ENCODE measurements around the gene COMMD1. TPM values are rescaled to one million over a fixed set of nuclear protein-coding genes. Genes with fewer than 3 reads are reported as not detected.

COMMD1 gene
- total and polyA plus RNA-seq, 3 experiments from 2014 or later, result 36.4 to 54.6 (median 41.2) TPM

GRCh38 chr2:61928826-61929461 is 23.5 kb downstream of the COMMD1 start:
- H3K4me3 Mint-ChIP-seq, result no peak overlapping the region
- H3K36me3 Mint-ChIP-seq, result peaks cover 3 to 22% (median 5%) of the 10 kb centered on the region in 3 donors
- Histone ChIP-seq H3K9me3 (ENCODE audit: low read length) (no peaks in the 10 kb centered on the region), H3K27me3 (ENCODE audit: insufficient read depth, low read length, poor library complexity, severe bottlenecking) (no peaks in the 10 kb centered on the region), H3K36me3 (ENCODE audit: insufficient read depth, low read length) (no peaks in the 10 kb centered on the region), H3K4me1 (ENCODE audit: insufficient read depth, low read length) (no peaks in the 10 kb centered on the region), H3K27ac (ENCODE audit: low read depth, low read length) (no peak overlapping the region), H3K4me3 (ENCODE audit: low read length) (no peak overlapping the region)
- H3K4me1 Mint-ChIP-seq, result no peaks in the 10 kb centered on the region
- DNase-seq, result no peak
- H3K27ac Mint-ChIP-seq, result peak overlapping the region in 1 of 8 donors; percentile 30
- H3K9me3 Mint-ChIP-seq, result no peaks in the 10 kb centered on the region
- ChIA-PET POLR2A (no interaction called here), CTCF (no interaction called here)
- H3K27me3 Mint-ChIP-seq, result peaks cover 0 to 3% of the 10 kb centered on the region in 2 donors

- H3K27me3 ChIP-seq (ENCODE audit: insufficient read depth, low read length, poor library complexity, severe bottlenecking), result no peaks in the 10 kb centered on the region
- H3K27ac ChIP-seq (ENCODE audit: low read depth, low read length), result no peak overlapping the region
- DNase-seq, result no peak
- H3K36me3 ChIP-seq (ENCODE audit: insufficient read depth, low read length), result no peaks in the 10 kb centered on the region
- H3K4me3 Mint-ChIP-seq, result no peak overlapping the region
- H3K9me3 Mint-ChIP-seq, result no peaks in the 10 kb centered on the region
- H3K27ac Mint-ChIP-seq, result no peak overlapping the region
- no peaks in the 10 kb centered on the region for H3K4me1 ChIP-seq (ENCODE audit: insufficient read depth, low read length)
- ChIA-PET POLR2A (no interaction called here), CTCF (no interaction called here)
- no peak overlapping the region for H3K4me3 ChIP-seq (ENCODE audit: low read length)
- peaks cover 5 to 13% (median 9%) of the 10 kb centered on the region in 3 donors for H3K36me3 Mint-ChIP-seq
- no peaks in the 10 kb centered on the region for H3K4me1 Mint-ChIP-seq
- no peaks in the 10 kb centered on the region for H3K27me3 Mint-ChIP-seq
- no peaks in the 10 kb centered on the region for H3K9me3 ChIP-seq (ENCODE audit: low read length)
These were observed 31.6 kb downstream of the COMMD1 start for GRCh38 chr2:61937098-61937497.

GRCh38 chr2:61937886-61938285 is 32.4 kb downstream of the COMMD1 start:
- Histone ChIP-seq H3K4me1 (ENCODE audit: insufficient read depth, low read length) (no peaks in the 10 kb centered on the region), H3K4me3 (ENCODE audit: low read length) (no peak overlapping the region), H3K36me3 (ENCODE audit: insufficient read depth, low read length) (no peaks in the 10 kb centered on the region), H3K9me3 (ENCODE audit: low read length) (no peaks in the 10 kb centered on the region), H3K27me3 (ENCODE audit: insufficient read depth, low read length, poor library complexity, severe bottlenecking) (no peaks in the 10 kb centered on the region), H3K27ac (ENCODE audit: low read depth, low read length) (no peak overlapping the region)
- Mint-ChIP-seq H3K4me3 (no peak overlapping the region), H3K4me1 (no peaks in the 10 kb centered on the region), H3K36me3 (peaks cover 0 to 12% (median 6%) of the 10 kb centered on the region in 3 donors), H3K27me3 (no peaks in the 10 kb centered on the region), H3K9me3 (no peaks in the 10 kb centered on the region), H3K27ac (no peak overlapping the region)
- no peak for DNase-seq
- ChIA-PET POLR2A (no interaction called here), CTCF (no interaction called here)

GRCh38 chr2:61938511-61938910 is 33.0 kb downstream of the COMMD1 start:
- Mint-ChIP-seq H3K9me3 (no peaks in the 10 kb centered on the region), H3K36me3 (peaks cover 0 to 12% (median 6%) of the 10 kb centered on the region in 3 donors), H3K27me3 (no peaks in the 10 kb centered on the region), H3K27ac (no peak overlapping the region), H3K4me3 (no peak overlapping the region), H3K4me1 (no peaks in the 10 kb centered on the region)
- no peak overlapping the region for H3K4me3 ChIP-seq (ENCODE audit: low read length)
- DNase-seq, result no peak
- POLR2A ChIA-PET, result no interaction called here
- H3K36me3 ChIP-seq (ENCODE audit: insufficient read depth, low read length), result no peaks in the 10 kb centered on the region
- H3K27me3 ChIP-seq (ENCODE audit: insufficient read depth, low read length, poor library complexity, severe bottlenecking), result no peaks in the 10 kb centered on the region
- H3K27ac ChIP-seq (ENCODE audit: low read depth, low read length), result no peak overlapping the region
- H3K4me1 ChIP-seq (ENCODE audit: insufficient read depth, low read length), result no peaks in the 10 kb centered on the region
- no peaks in the 10 kb centered on the region for H3K9me3 ChIP-seq (ENCODE audit: low read length)
- CTCF ChIA-PET, result no interaction called here

GRCh38 chr2:61943251-61943650 is 37.8 kb downstream of the COMMD1 start:
- Histone ChIP-seq H3K27me3 (ENCODE audit: insufficient read depth, low read length, poor library complexity, severe bottlenecking) (no peaks in the 10 kb centered on the region), H3K4me3 (ENCODE audit: low read length) (no peak overlapping the region), H3K4me1 (ENCODE audit: insufficient read depth, low read length) (no peaks in the 10 kb centered on the region), H3K9me3 (ENCODE audit: low read length) (no peaks in the 10 kb centered on the region), H3K27ac (ENCODE audit: low read depth, low read length) (no peak overlapping the region), H3K36me3 (ENCODE audit: insufficient read depth, low read length) (no peaks in the 10 kb centered on the region)
- H3K36me3 Mint-ChIP-seq, result peaks cover 0 to 1% (median 0%) of the 10 kb centered on the region in 3 donors
- POLR2A ChIA-PET, result no interaction called here
- no peak overlapping the region for H3K27ac Mint-ChIP-seq
- CTCF ChIA-PET, result no interaction called here
- no peaks in the 10 kb centered on the region for H3K9me3 Mint-ChIP-seq
- no peaks in the 10 kb centered on the region for H3K27me3 Mint-ChIP-seq
- no peak overlapping the region for H3K4me3 Mint-ChIP-seq
- no peaks in the 10 kb centered on the region for H3K4me1 Mint-ChIP-seq
- DNase-seq, result no peak

GRCh38 chr2:61946666-61947065 is 41.2 kb downstream of the COMMD1 start:
- Mint-ChIP-seq H3K9me3 (no peaks in the 10 kb centered on the region), H3K27me3 (no peaks in the 10 kb centered on the region), H3K36me3 (peaks cover 3 to 12% (median 4%) of the 10 kb centered on the region in 3 donors), H3K27ac (peak overlapping the region in 1 of 8 donors; percentile 32), H3K4me1 (no peaks in the 10 kb centered on the region), H3K4me3 (no peak overlapping the region)
- Histone ChIP-seq H3K9me3 (ENCODE audit: low read length) (no peaks in the 10 kb centered on the region), H3K4me3 (ENCODE audit: low read length) (no peak overlapping the region), H3K4me1 (ENCODE audit: insufficient read depth, low read length) (no peaks in the 10 kb centered on the region), H3K27ac (ENCODE audit: low read depth, low read length) (no peak overlapping the region), H3K27me3 (ENCODE audit: insufficient read depth, low read length, poor library complexity, severe bottlenecking) (no peaks in the 10 kb centered on the region), H3K36me3 (ENCODE audit: insufficient read depth, low read length) (no peaks in the 10 kb centered on the region)
- CTCF ChIA-PET, result no interaction called here
- DNase-seq, result no peak
- POLR2A ChIA-PET, result no interaction called here

- no peak for DNase-seq
- Histone ChIP-seq H3K27me3 (ENCODE audit: insufficient read depth, low read length, poor library complexity, severe bottlenecking) (no peaks in the 10 kb centered on the region), H3K4me1 (ENCODE audit: insufficient read depth, low read length) (no peaks in the 10 kb centered on the region), H3K9me3 (ENCODE audit: low read length) (no peaks in the 10 kb centered on the region), H3K36me3 (ENCODE audit: insufficient read depth, low read length) (no peaks in the 10 kb centered on the region), H3K27ac (ENCODE audit: low read depth, low read length) (no peak overlapping the region), H3K4me3 (ENCODE audit: low read length) (no peak overlapping the region)
- Mint-ChIP-seq H3K36me3 (peaks cover 5 to 14% (median 11%) of the 10 kb centered on the region in 3 donors), H3K9me3 (no peaks in the 10 kb centered on the region), H3K27ac (peak overlapping the region in 2 of 8 donors; percentile 19 to 21), H3K4me1 (no peaks in the 10 kb centered on the region), H3K4me3 (no peak overlapping the region), H3K27me3 (no peaks in the 10 kb centered on the region)
- CTCF ChIA-PET, result no interaction called here
- POLR2A ChIA-PET, result no interaction called here
These were observed 43.4 kb downstream of the COMMD1 start for GRCh38 chr2:61948661-61949457.

- Mint-ChIP-seq H3K36me3 (peaks cover 5 to 14% (median 11%) of the 10 kb centered on the region in 3 donors), H3K4me1 (no peaks in the 10 kb centered on the region), H3K9me3 (no peaks in the 10 kb centered on the region), H3K27ac (peak overlapping the region in 1 of 8 donors; percentile 35), H3K27me3 (no peaks in the 10 kb centered on the region), H3K4me3 (no peak overlapping the region)
- POLR2A ChIA-PET, result no interaction called here
- Histone ChIP-seq H3K36me3 (ENCODE audit: insufficient read depth, low read length) (no peaks in the 10 kb centered on the region), H3K9me3 (ENCODE audit: low read length) (no peaks in the 10 kb centered on the region), H3K4me3 (ENCODE audit: low read length) (no peak overlapping the region), H3K4me1 (ENCODE audit: insufficient read depth, low read length) (no peaks in the 10 kb centered on the region), H3K27ac (ENCODE audit: low read depth, low read length) (no peak overlapping the region), H3K27me3 (ENCODE audit: insufficient read depth, low read length, poor library complexity, severe bottlenecking) (no peaks in the 10 kb centered on the region)
- no peak for DNase-seq
- CTCF ChIA-PET, result no interaction called here
These were observed 43.9 kb downstream of the COMMD1 start for GRCh38 chr2:61949458-61949713.
